Mononuclear cell (primary cell): ENCODE measurements around the gene USP27X. TPM values are rescaled to one million over a fixed set of nuclear protein-coding genes. Genes with fewer than 3 reads are reported as not detected.

Source experiments
- H3K27me3 ChIP-seq: 2 replicates; pipeline ENCODE4 v1.6.0; 2011; ENCODE audit warnings: low read length, control low read depth; ENCODE audit not compliant: insufficient read depth
- H3K4me1 ChIP-seq: 2 replicates; pipeline ENCODE4 v1.5.1; 2011; ENCODE audit warnings: mild to moderate bottlenecking, low read length, control low read depth; ENCODE audit not compliant: insufficient read depth
- H3K4me3 ChIP-seq: 2 replicates; pipeline ENCODE4 v1.5.1; 2011; ENCODE audit warnings: mild to moderate bottlenecking, low read length, moderate library complexity
- H3K9me3 ChIP-seq: 2 replicates; pipeline ENCODE4 v1.5.1; 2011; ENCODE audit warnings: low read depth, mild to moderate bottlenecking, control low read depth, low read length
- total RNA-seq: library from RNA; depleted of rRNA; stranded (reverse); fragments of >200 nt; gene quantifications from one replicate; pipeline ENCODE4 v1.2.3, GENCODE V29; 2012

USP27X gene
- total RNA-seq, 1 donor: 2.8 TPM

- Histone ChIP-seq H3K9me3 (no peaks in the 10 kb centered on the region), H3K27me3 (no peaks in the 10 kb centered on the region), H3K4me3 (no peak overlapping the region), H3K4me1 (no peaks in the 10 kb centered on the region)
These were observed 10.5 kb upstream of the USP27X start for GRCh38 chrX:49868739-49869138.

DNA sequence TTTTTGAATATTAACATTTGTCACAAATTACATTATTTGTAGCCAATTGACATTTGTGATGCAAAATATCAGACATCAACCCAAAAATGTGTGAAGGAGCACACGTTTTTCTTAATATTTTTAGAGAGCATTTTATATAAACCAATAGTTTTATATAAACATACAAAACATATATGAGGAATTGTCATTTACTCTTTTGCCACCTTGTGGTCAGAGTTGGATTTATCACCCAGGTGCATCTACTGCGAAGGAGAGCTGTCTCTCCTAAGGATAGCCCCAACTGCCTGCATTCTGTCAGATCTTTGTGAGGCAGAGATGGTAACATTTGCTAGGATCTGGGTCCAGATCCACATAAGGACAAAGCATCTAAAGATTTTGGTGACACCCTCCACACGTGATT, 2.5 kb upstream of the USP27X start:
- H3K4me3 ChIP-seq: no peak overlapping the region
- no peaks in the 10 kb centered on the region for H3K9me3 ChIP-seq
- no peaks in the 10 kb centered on the region for H3K27me3 ChIP-seq
- H3K4me1 ChIP-seq: peaks cover 33% of the 10 kb centered on the region

DNA sequence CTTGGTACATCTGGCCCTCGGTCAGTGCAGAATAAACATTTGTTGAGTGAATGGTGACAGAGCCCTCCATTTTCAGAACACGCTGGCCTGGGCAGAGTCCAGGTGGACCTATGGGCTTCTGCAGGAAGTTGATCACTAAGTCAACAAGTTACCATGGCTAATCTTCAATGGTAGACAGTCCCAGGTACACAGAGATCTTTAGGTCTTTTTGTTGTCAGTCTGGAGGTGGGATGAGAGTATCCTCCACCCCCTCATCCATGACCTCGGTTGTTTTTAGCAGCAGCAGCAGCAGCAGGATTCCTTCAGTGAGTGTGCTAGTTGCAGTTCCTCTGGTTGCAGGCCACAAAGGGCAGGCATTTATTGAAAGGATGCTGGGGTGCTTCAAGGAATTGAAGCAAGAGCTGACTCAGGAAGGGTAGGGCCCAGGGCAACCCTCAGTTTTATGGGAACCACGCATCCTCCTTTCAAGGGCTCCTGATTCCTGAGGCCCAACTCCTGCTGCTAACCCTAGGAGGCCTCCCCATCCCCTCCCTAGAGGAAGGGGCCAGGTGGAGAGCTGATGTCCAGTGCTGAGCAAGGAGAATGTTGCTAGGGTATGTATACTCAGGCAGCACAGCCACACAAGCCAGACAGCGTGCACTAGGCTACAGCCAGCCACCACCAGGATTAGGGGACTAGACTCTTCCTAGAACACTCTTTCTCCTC, 1.7 kb upstream of the USP27X start:
- Histone ChIP-seq H3K9me3 (no peaks in the 10 kb centered on the region), H3K4me1 (peaks cover 33% of the 10 kb centered on the region), H3K4me3 (no peak overlapping the region), H3K27me3 (no peaks in the 10 kb centered on the region)

- Histone ChIP-seq H3K4me1 (peaks cover 33% of the 10 kb centered on the region), H3K27me3 (no peaks in the 10 kb centered on the region), H3K9me3 (no peaks in the 10 kb centered on the region), H3K4me3 (peak overlapping the region; percentile 46)
These were observed 1.0 kb upstream of the USP27X start for GRCh38 chrX:49878128-49878833.

GRCh38 chrX:49879656-49880277, 483 bp downstream of the USP27X start:
- Histone ChIP-seq H3K9me3 (no peaks in the 10 kb centered on the region), H3K4me1 (peaks cover 33% of the 10 kb centered on the region), H3K27me3 (no peaks in the 10 kb centered on the region), H3K4me3 (peak overlapping the region; percentile 46)

GRCh38 chrX:49880668-49881067, 1.4 kb downstream of the USP27X start:
- Histone ChIP-seq H3K27me3 (no peaks in the 10 kb centered on the region), H3K4me1 (peaks cover 33% of the 10 kb centered on the region), H3K9me3 (no peaks in the 10 kb centered on the region), H3K4me3 (no peak overlapping the region)

DNA sequence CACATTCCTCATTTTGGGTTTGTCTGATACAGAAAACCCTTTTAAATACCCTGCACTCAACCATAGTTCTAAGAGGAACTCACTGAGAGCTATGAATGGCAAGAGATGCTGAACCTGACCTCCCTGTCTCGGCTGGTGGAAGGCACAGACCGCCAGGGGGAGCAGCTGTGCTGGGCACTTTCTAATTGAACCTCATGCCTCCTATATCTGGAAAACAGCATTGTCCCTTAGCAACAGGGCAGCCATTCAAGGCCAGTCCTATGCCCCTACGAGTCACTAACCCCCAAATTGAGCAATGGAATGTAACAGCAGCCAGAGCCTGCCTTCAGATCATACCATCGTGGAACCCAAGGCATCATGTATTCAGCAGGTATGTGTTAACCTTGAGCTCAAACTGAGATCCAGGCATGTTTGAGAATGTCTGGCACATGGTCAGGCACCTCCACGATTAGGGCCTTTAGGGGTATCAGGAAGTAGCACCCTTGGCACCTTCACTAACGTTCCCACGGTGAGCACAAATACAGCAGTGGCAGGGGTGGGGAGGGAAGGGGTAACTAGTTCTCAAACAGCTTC, 5.1 kb downstream of the USP27X start:
- Histone ChIP-seq H3K9me3 (no peaks in the 10 kb centered on the region), H3K4me1 (peaks cover 11% of the 10 kb centered on the region), H3K27me3 (no peaks in the 10 kb centered on the region), H3K4me3 (no peak overlapping the region)

GRCh38 chrX:49892542-49892941, 13.3 kb downstream of the USP27X start:
- Histone ChIP-seq H3K9me3 (no peaks in the 10 kb centered on the region), H3K27me3 (no peaks in the 10 kb centered on the region), H3K4me1 (no peaks in the 10 kb centered on the region), H3K4me3 (no peak overlapping the region)

DNA sequence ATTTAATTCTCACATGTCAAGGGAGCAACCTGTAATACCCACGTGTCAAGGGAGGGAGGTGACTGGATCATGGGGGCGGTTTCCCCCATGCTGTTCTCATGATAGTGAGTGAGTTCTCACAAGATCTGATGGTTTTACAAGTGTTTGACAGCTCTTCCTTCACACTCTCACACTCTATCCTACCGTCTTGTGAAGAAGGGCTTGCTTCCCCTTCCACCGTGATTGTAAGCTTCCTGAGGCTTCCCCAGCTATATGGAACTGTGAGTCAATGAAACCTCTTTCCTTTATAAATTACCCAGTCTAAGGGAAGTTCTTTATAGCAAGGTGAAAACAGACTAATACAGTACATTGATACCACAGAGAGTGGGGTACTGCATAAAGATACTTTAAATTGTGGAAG, 17.7 kb downstream of the USP27X start:
- H3K27me3 ChIP-seq: no peaks in the 10 kb centered on the region
- no peaks in the 10 kb centered on the region for H3K4me1 ChIP-seq
- no peaks in the 10 kb centered on the region for H3K9me3 ChIP-seq
- H3K4me3 ChIP-seq: no peak overlapping the region

DNA sequence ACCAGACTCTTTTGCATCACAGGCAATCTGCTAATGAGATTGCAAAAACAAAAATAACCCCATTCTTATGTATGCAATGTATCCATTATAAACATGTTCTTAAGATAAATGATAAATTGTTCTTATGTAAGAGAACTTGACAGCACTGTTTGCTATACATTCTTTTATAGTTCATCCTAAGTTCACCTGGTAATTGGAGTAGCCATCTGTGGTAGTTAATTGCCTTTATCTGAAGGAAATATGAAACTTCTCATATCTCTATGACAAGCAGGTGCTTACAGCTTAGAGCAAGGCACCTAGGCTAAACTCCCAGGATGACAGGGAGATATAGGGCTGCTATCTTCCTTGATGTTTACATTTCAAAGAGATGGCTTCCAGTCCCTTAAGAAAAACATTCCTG, 21.8 kb downstream of the USP27X start:
- no peaks in the 10 kb centered on the region for H3K4me1 ChIP-seq
- no peak overlapping the region for H3K4me3 ChIP-seq
- H3K27me3 ChIP-seq: no peaks in the 10 kb centered on the region
- H3K9me3 ChIP-seq: no peaks in the 10 kb centered on the region

DNA sequence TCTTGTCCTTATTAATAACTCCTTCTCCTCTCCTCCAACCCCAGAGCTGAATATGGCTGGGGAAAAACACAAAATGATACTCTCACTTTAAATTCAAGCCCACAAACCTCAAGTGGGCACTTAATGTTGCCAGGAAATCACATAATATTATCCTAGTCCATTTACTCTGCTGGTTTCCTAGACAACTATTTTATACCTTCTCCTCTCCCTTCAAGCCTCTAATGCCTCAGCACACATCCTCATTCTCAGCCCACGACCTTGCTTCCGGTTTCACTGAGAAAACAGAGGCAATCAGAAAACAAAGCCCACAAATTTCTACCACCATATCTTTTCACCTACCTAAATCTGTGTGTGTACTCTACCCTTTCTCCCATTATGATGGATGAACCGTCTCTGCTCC, 31.1 kb downstream of the USP27X start:
- Histone ChIP-seq H3K9me3 (no peaks in the 10 kb centered on the region), H3K4me3 (no peak overlapping the region), H3K4me1 (no peaks in the 10 kb centered on the region), H3K27me3 (no peaks in the 10 kb centered on the region)

- no peaks in the 10 kb centered on the region for H3K4me1 ChIP-seq
- H3K4me3 ChIP-seq: no peak overlapping the region
- H3K9me3 ChIP-seq: no peaks in the 10 kb centered on the region
- H3K27me3 ChIP-seq: no peaks in the 10 kb centered on the region
These were observed 32.8 kb downstream of the USP27X start for GRCh38 chrX:49912086-49912485.

GRCh38 chrX:49912861-49913260, 33.6 kb downstream of the USP27X start:
- no peaks in the 10 kb centered on the region for H3K27me3 ChIP-seq
- no peaks in the 10 kb centered on the region for H3K4me1 ChIP-seq
- no peak overlapping the region for H3K4me3 ChIP-seq
- H3K9me3 ChIP-seq: no peaks in the 10 kb centered on the region

GRCh38 chrX:49915361-49916222, 36.3 kb downstream of the USP27X start:
- no peak overlapping the region for H3K4me3 ChIP-seq
- H3K4me1 ChIP-seq: no peaks in the 10 kb centered on the region
- no peaks in the 10 kb centered on the region for H3K27me3 ChIP-seq
- no peaks in the 10 kb centered on the region for H3K9me3 ChIP-seq

DNA sequence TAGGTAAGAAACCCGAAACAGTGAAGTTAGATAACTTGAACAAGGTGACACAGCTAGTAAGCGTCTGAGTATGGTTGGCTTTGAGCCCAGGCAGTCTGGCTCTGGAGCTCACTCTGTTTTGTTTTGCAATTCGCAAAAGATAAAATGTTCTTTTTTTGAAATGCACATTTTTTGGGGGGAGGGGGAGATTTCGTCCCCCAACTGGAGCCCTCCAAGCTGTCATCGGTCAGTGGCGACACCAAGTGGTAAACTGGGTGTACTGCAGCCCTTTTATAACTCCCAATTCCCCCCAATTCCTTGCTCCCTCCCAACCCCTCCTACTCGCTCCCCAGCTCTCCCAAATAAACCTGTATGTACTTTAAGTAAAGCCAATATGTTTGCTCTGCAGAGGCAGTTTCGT, 40.3 kb downstream of the USP27X start:
- Histone ChIP-seq H3K4me3 (no peak overlapping the region), H3K9me3 (no peaks in the 10 kb centered on the region), H3K4me1 (peaks cover 7% of the 10 kb centered on the region), H3K27me3 (no peaks in the 10 kb centered on the region)
